ENCODE results near the gene PACC1.
A peak's percentile ranks its signal among the peaks of the same experiment; 100 is the strongest.

The PACC1 gene

DNA sequence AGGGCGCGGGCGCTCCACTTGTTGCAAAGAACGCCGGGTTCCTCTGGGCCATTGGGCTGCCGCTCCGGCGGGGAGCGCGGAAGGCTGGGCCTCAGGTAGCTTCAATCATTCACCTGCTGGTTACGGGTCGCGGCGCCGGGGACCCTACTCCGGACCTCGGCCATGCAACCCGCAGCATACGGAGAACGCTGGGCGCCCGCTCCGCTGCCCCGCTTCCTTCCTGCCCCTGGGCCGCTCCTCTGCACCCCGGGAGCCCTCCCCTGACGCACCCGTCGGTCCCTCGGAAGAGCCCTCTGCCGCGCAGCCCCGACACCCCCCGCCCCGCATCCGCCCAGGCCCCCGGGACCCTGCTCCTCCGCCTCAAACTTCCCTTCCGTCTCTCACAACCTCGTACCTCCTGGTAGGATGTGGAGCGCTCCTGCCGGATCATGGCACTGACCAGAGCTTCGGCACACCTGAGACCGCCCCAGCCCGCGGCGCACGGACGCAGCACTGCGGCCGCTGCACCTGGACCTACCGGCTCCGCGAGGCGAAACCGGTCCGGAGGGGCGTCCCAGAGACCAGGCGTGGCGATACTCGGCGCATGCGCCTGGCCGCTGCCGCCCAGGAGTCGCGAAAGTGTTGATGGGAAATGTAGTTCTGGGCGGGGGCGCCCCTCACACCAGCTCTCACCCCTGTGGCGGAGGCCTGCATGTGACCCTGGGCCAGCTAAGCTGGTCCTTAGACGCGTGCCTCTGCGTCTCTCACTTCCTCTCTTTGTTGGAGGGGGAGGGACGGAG lies at the start of gene PACC1:
Gene PACC1 (minus strand): TSS at position 559 of the 779 bp plus-strand sequence. CDS start 129 bp downstream, at position 430.
- peak within 1 kb of the TSS; percentile 60 to 68 for H3K9ac ChIP-seq (ENCODE audit: low read depth in 1 of 2, low read length in 2 of 2)

DNA sequence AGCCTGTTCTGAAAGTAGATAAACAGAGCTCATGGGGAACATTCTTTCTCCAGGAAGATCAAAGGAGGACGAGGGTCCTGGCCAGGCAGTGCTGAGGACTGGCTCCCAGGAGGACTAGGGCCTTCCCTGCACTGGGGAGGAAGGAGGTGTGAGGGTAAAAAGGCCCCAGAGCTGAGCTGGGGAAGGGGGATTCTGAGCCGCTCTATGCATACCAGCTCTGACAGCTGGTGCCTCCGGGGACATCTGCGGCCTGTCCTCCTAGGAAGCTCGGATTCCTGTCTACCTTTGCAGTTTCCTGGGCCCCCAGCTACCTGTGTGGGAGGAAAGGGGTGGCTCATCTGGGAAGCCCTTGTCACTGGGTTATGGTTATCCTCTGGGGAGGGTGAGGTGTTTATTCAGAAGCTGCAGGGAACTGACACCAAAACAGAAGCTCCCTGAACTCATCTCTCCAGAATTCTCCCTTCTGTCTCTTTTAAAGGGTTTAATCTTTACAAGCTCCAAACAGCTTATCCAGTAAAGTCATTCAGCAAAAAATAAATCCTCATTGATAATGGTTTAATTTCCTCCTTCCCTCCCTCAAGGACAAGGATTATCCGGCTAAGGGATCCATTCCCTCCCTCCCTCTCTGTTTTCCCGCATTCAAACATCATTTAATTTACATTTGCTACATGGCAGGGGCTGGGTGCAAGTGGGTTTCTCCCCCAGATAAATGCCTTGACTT lies 49.0 kb upstream of the PACC1 start:
- no peak overlapping the region for H3K9ac ChIP-seq (ENCODE audit: low read depth in 1 of 2, low read length in 2 of 2)
- H3K36me3 ChIP-seq (ENCODE audit: control insufficient read depth in 2 of 2, insufficient read depth in 2 of 2, low read length in 2 of 2), result no peaks in the 10 kb centered on the region
- H3K4me3 ChIP-seq (ENCODE audit: low read length in 2 of 2), result no peak overlapping the region
- no peaks in the 10 kb centered on the region for H3K27me3 ChIP-seq (ENCODE audit: control insufficient read depth in 2 of 2, insufficient read depth in 2 of 2, low read length in 2 of 2)
- H3K27ac ChIP-seq (ENCODE audit: low read depth in 2 of 2, low read length in 2 of 2), result no peak overlapping the region
- no peaks in the 10 kb centered on the region for H3K9me3 ChIP-seq (ENCODE audit: control insufficient read depth in 2 of 2, low read length in 2 of 2)
- H3K4me1 ChIP-seq (ENCODE audit: control insufficient read depth in 2 of 2, insufficient read depth in 2 of 2, low read length in 2 of 2), result no peaks in the 10 kb centered on the region

More for the DNA sequence above, at the start of gene PACC1:
- Histone ChIP-seq H3K27me3 (ENCODE audit: control insufficient read depth in 2 of 2, insufficient read depth in 2 of 2, low read length in 2 of 2) (no peaks in the 10 kb centered on the region), H3K9me3 (ENCODE audit: control insufficient read depth in 2 of 2, low read length in 2 of 2) (no peaks in the 10 kb centered on the region), H3K27ac (ENCODE audit: low read depth in 2 of 2, low read length in 2 of 2) (peak within 1 kb of the TSS; percentile 25 to 65), H3K4me3 (ENCODE audit: low read length in 2 of 2) (peak within 1 kb of the TSS; percentile 84 to 92), H3K4me1 (ENCODE audit: control insufficient read depth in 2 of 2, insufficient read depth in 2 of 2, low read length in 2 of 2) (peaks cover 6% of the 10 kb centered on the region in 2 donors), H3K36me3 (ENCODE audit: control insufficient read depth in 2 of 2, insufficient read depth in 2 of 2, low read length in 2 of 2) (peaks cover 8 to 10% of the 10 kb centered on the region in 2 donors)

DNA sequence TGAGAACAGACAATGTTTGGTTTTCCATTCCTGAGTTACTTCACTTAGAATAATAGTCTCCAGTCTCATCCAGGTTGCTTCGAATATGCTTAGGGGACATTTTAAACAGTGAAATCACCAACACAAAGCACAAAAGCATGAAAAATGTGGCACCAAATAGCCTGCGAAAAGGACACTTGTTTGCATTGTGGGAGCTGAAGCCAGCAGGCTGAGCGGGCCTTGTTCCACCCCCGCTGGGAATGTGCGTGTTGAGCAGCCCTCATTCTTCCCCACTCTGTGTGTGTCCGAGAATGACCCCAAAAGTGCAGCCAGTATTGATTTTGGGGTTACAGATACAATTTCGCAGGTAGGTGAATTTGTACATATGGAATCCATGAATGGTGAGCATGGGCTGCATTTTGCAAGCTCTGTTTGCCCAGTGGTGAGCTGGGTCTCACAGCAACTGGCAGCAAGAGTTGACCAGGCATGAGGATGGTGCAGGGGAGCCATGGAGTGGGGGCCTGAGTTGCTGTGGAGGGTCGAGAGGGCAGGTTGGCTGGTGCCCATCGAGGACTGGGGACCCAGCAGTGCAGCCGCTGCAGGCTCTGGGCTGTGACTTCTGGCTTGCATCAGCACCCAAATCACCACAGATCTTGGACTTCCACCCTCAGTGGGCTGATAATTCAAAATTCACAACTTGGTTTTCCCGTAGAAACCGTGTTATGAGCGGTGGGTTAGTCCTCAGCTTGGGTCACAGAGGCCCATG lies 47.4 kb upstream of the PACC1 start:
- Histone ChIP-seq H3K4me3 (ENCODE audit: low read length in 2 of 2) (no peak overlapping the region), H3K36me3 (ENCODE audit: control insufficient read depth in 2 of 2, insufficient read depth in 2 of 2, low read length in 2 of 2) (no peaks in the 10 kb centered on the region), H3K9me3 (ENCODE audit: control insufficient read depth in 2 of 2, low read length in 2 of 2) (no peaks in the 10 kb centered on the region), H3K4me1 (ENCODE audit: control insufficient read depth in 2 of 2, insufficient read depth in 2 of 2, low read length in 2 of 2) (no peaks in the 10 kb centered on the region), H3K27me3 (ENCODE audit: control insufficient read depth in 2 of 2, insufficient read depth in 2 of 2, low read length in 2 of 2) (no peaks in the 10 kb centered on the region), H3K9ac (ENCODE audit: low read depth in 1 of 2, low read length in 2 of 2) (no peak overlapping the region), H3K27ac (ENCODE audit: low read depth in 2 of 2, low read length in 2 of 2) (no peak overlapping the region)

DNA sequence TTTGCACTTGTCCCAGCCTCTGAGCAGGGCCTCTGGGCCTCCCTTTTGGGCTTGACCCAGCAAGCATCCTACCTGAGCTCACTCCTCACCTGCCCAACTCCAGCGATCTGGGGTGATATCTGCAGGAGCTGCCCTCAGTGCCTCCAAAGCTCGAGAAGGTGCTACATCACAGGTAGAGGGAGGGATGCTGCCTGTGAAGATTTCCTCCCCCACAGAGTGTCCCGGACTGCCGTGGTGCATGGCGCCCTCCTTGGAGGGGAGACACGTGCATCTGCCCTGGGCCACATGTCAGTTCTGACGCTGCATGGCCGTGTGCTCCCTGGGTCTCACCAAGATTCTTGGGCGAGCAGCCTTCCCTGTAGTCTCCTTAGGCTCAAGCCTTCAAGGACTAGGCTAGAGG lies 45.7 kb upstream of the PACC1 start:
- Histone ChIP-seq H3K4me1 (ENCODE audit: control insufficient read depth in 2 of 2, insufficient read depth in 2 of 2, low read length in 2 of 2) (peaks cover 2 to 3% of the 10 kb centered on the region in 2 donors), H3K4me3 (ENCODE audit: low read length in 2 of 2) (no peak overlapping the region), H3K9me3 (ENCODE audit: control insufficient read depth in 2 of 2, low read length in 2 of 2) (no peaks in the 10 kb centered on the region), H3K27me3 (ENCODE audit: control insufficient read depth in 2 of 2, insufficient read depth in 2 of 2, low read length in 2 of 2) (no peaks in the 10 kb centered on the region), H3K27ac (ENCODE audit: low read depth in 2 of 2, low read length in 2 of 2) (no peak overlapping the region), H3K36me3 (ENCODE audit: control insufficient read depth in 2 of 2, insufficient read depth in 2 of 2, low read length in 2 of 2) (no peaks in the 10 kb centered on the region), H3K9ac (ENCODE audit: low read depth in 1 of 2, low read length in 2 of 2) (no peak overlapping the region)

DNA sequence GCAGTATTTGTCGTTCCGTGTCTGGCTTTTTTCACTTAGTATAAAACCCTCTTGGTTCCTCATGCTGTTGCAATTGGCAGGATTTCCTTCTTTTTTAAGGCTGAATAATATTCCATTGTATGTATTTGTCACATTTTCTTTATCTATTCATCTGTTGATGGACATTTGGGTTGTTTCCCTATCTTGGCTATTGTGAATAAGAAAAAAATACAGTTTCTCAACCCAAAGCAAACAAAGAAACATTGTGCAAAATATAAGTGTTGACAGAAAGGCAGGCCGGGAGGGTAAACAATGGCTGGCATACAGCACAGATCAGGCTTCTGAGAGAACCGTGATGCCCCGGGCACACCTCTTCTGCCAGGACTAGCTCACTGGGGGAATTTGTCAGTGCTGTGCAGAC lies 45.0 kb upstream of the PACC1 start:
- H3K4me3 ChIP-seq (ENCODE audit: low read length in 2 of 2), result no peak overlapping the region
- H3K27me3 ChIP-seq (ENCODE audit: control insufficient read depth in 2 of 2, insufficient read depth in 2 of 2, low read length in 2 of 2), result no peaks in the 10 kb centered on the region
- no peak overlapping the region for H3K27ac ChIP-seq (ENCODE audit: low read depth in 2 of 2, low read length in 2 of 2)
- H3K36me3 ChIP-seq (ENCODE audit: control insufficient read depth in 2 of 2, insufficient read depth in 2 of 2, low read length in 2 of 2), result no peaks in the 10 kb centered on the region
- H3K9ac ChIP-seq (ENCODE audit: low read depth in 1 of 2, low read length in 2 of 2), result no peak overlapping the region
- peaks cover 2 to 3% of the 10 kb centered on the region in 2 donors for H3K4me1 ChIP-seq (ENCODE audit: control insufficient read depth in 2 of 2, insufficient read depth in 2 of 2, low read length in 2 of 2)
- H3K9me3 ChIP-seq (ENCODE audit: control insufficient read depth in 2 of 2, low read length in 2 of 2), result no peaks in the 10 kb centered on the region

DNA sequence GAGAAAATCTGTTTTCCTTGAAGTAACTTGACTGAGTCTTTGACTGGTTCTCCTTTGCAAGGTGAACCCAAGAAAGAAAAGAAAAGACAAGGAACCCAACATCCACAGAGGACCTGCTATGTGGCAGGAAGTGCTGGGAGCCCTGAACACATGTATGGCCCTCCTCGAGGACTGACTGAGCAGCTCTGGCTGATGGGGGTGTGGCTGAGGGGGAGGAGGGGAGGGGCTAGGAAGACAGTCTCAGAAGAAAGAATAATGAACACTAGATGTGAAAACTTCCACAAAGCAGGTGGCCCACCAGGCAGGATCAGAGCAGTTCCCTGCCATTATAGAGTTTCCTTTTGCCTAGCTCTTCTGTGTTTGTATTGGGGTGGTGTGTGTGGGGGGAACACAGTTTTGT lies 44.1 kb upstream of the PACC1 start:
- H3K27me3 ChIP-seq (ENCODE audit: control insufficient read depth in 2 of 2, insufficient read depth in 2 of 2, low read length in 2 of 2), result no peaks in the 10 kb centered on the region
- no peaks in the 10 kb centered on the region for H3K36me3 ChIP-seq (ENCODE audit: control insufficient read depth in 2 of 2, insufficient read depth in 2 of 2, low read length in 2 of 2)
- H3K27ac ChIP-seq (ENCODE audit: low read depth in 2 of 2, low read length in 2 of 2), result no peak overlapping the region
- no peak overlapping the region for H3K4me3 ChIP-seq (ENCODE audit: low read length in 2 of 2)
- no peak overlapping the region for H3K9ac ChIP-seq (ENCODE audit: low read depth in 1 of 2, low read length in 2 of 2)
- peaks cover 2 to 3% of the 10 kb centered on the region in 2 donors for H3K4me1 ChIP-seq (ENCODE audit: control insufficient read depth in 2 of 2, insufficient read depth in 2 of 2, low read length in 2 of 2)
- H3K9me3 ChIP-seq (ENCODE audit: control insufficient read depth in 2 of 2, low read length in 2 of 2), result no peaks in the 10 kb centered on the region

DNA sequence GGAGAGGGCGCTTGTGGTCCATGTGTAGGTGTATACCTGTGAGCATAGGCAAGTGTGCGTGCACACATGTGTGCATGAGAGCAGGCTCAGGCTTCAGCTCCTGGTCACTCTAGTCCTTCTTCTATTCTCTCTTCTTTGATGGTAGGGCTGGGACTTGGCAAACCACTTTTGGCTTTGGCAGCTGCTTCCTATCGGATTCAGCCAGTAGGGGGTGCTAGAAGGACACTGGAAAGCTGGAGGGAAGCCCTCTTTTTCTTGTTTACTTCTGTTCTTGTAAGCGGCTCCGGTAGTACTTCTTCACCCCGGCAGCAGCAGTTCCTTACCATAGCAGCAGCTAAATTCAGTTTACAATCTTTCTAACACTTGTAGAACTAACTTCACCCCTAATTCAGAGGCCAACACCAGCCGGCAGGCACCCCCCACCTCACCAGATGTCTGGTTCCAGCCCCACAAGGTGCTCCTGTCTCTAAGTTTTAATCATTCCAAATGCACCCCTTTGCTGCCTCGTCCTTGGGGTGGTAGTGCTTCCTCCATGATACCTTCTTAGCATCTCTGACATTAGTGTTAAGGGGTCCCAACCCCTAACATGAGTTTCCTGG lies 43.2 kb upstream of the PACC1 start:
- Histone ChIP-seq H3K27ac (ENCODE audit: low read depth in 2 of 2, low read length in 2 of 2) (no peak overlapping the region), H3K36me3 (ENCODE audit: control insufficient read depth in 2 of 2, insufficient read depth in 2 of 2, low read length in 2 of 2) (no peaks in the 10 kb centered on the region), H3K9me3 (ENCODE audit: control insufficient read depth in 2 of 2, low read length in 2 of 2) (no peaks in the 10 kb centered on the region), H3K4me1 (ENCODE audit: control insufficient read depth in 2 of 2, insufficient read depth in 2 of 2, low read length in 2 of 2) (peaks cover 2 to 3% of the 10 kb centered on the region in 2 donors), H3K27me3 (ENCODE audit: control insufficient read depth in 2 of 2, insufficient read depth in 2 of 2, low read length in 2 of 2) (no peaks in the 10 kb centered on the region), H3K4me3 (ENCODE audit: low read length in 2 of 2) (no peak overlapping the region), H3K9ac (ENCODE audit: low read depth in 1 of 2, low read length in 2 of 2) (no peak overlapping the region)

DNA sequence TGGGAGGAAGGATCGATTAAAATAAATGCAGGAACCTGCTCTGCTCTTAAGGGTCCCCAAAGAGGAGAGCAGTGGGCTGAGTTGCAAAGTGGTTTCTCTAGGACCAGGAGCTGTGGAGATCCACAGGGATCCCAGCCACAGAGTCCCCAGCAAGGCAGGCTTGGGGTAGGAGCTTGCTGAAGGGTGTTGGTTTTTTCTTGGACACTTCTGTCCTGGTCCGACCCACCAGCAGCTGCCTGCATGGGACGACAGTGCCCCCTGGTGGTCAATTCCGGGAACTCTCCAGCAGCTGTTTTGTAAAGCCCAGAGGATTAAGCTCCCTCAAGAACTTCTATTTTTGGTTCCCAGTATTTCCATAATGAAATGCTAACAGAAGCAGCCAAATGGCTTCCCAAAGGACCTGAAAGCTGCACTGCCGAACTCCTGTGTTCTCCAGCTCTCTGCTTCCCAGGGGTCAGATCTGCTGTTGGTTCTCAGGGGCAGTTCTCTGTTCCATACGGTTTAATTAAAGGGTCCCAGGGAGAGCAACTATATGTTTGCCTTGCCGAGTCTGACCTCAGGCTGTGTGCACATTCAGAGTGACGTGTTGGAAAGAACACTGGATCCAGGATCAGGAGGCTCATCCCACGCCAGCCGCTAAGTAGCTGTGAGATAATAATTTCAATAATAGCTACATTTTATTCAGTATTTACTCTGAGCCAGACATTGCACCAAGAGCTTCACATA lies 41.3 kb upstream of the PACC1 start:
- Histone ChIP-seq H3K27me3 (ENCODE audit: control insufficient read depth in 2 of 2, insufficient read depth in 2 of 2, low read length in 2 of 2) (no peaks in the 10 kb centered on the region), H3K9me3 (ENCODE audit: control insufficient read depth in 2 of 2, low read length in 2 of 2) (no peaks in the 10 kb centered on the region), H3K27ac (ENCODE audit: low read depth in 2 of 2, low read length in 2 of 2) (peak overlapping the region in 1 of 2 donors; percentile 12), H3K9ac (ENCODE audit: low read depth in 1 of 2, low read length in 2 of 2) (no peak overlapping the region), H3K4me3 (ENCODE audit: low read length in 2 of 2) (no peak overlapping the region), H3K36me3 (ENCODE audit: control insufficient read depth in 2 of 2, insufficient read depth in 2 of 2, low read length in 2 of 2) (no peaks in the 10 kb centered on the region), H3K4me1 (ENCODE audit: control insufficient read depth in 2 of 2, insufficient read depth in 2 of 2, low read length in 2 of 2) (peaks cover 2 to 3% of the 10 kb centered on the region in 2 donors)

DNA sequence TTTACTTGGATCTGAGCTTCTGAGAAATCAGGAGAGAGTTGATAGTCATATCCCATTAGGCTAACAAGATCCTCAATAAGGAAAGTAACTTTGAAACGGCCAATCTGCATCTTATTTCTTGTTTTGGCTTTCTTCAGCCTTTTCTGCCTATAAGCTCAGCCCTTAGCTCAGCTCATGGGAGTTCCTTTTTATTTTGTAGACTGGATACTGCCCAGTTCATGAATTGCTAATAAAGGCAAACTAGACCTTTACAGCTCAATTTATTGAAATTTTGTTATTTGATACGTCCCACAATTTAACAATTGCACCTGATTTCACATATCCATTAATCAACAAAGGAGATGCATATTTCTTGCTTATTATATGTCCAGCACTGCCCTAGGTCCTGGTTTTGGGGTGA lies 40.7 kb upstream of the PACC1 start:
- Histone ChIP-seq H3K9ac (ENCODE audit: low read depth in 1 of 2, low read length in 2 of 2) (no peak overlapping the region), H3K27me3 (ENCODE audit: control insufficient read depth in 2 of 2, insufficient read depth in 2 of 2, low read length in 2 of 2) (no peaks in the 10 kb centered on the region), H3K9me3 (ENCODE audit: control insufficient read depth in 2 of 2, low read length in 2 of 2) (no peaks in the 10 kb centered on the region), H3K36me3 (ENCODE audit: control insufficient read depth in 2 of 2, insufficient read depth in 2 of 2, low read length in 2 of 2) (no peaks in the 10 kb centered on the region), H3K4me3 (ENCODE audit: low read length in 2 of 2) (no peak overlapping the region), H3K4me1 (ENCODE audit: control insufficient read depth in 2 of 2, insufficient read depth in 2 of 2, low read length in 2 of 2) (peaks cover 2 to 3% of the 10 kb centered on the region in 2 donors), H3K27ac (ENCODE audit: low read depth in 2 of 2, low read length in 2 of 2) (no peak overlapping the region)

Measured in mucosa of rectum (tissue), 2 donors.